Smooth muscle cell of the brain vasculature (primary cell): Measurements from ENCODE around the gene FAM50B.

Source experiments
- DNase-seq: peaks from one replicate; pipeline ENCODE4 v3.0.0-alpha.2; 2012; ENCODE audit warnings: low read depth, low spot score

The FAM50B gene

DNA sequence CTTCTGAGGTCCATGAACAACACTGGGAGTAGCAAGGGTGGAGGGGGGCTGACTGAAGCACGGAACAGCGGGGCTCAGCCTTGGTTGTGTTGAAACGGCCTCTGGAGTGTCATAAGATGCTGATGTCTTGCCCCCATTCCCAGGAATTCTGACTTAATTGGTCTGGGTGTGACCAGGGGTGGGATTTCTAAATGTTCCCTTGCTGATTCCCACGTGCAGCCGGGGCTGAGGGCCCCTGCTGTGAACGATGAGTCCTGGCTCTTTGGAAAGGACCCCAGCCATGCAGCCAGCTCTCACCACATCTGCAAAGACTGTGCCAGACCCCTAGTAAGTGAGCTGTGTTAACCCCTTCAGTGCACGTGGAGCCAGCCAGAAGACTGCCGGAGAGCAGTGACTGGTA, 28.6 kb upstream of the FAM50B start:
- no peak for DNase-seq

DNA sequence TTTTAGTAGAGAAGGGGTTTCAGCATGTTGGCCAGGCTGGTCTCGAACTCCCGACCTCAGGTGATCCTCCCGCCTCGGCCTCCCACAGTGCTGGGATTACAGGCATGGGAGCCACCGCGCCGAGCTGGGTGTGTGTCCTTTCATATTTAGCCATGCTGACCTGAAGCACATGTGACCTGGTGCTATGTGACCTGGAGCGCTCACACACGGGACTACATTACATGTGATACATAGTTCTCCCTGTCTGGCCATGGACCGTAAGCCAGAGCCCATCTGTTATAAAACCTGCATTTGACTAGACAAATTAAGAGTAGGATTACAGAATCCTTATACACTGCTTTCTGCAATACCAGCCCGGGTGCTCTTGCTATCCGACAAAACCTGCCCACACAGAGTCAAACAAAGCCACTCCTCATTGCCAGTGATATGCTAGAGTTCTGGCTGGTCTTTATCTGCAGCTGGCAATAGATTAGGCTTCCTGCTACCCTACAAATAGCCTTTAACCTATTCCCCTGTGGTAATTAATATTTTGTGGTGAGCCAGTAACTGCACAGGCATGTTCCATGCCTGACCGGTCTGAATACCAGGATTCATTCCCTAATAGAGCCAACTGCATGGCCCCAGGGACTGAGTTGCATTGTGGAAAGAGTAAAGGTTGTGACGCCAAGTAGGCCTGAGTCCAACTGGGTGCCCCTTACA, 26.3 kb upstream of the FAM50B start:
- DNase-seq = no peak

DNA sequence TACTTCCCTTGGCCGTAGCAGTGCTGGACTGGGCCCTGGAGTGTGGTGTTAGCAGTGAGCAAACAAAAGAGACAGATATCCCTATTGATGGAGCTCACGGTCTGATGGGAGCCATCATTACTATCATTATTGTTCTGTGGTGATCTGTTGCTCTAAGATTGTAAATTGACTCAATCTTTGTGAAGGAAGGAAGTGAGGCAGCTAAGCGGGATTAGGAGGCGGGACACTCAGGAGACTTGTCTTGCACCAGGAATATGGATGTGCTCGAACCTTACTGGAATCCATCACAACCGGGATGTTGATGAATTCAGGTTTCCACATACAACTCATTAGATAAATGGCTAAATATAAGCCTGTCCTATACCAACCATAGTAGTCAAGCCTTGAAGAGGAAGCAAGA, 25.5 kb upstream of the FAM50B start:
- DNase-seq = no peak

DNA sequence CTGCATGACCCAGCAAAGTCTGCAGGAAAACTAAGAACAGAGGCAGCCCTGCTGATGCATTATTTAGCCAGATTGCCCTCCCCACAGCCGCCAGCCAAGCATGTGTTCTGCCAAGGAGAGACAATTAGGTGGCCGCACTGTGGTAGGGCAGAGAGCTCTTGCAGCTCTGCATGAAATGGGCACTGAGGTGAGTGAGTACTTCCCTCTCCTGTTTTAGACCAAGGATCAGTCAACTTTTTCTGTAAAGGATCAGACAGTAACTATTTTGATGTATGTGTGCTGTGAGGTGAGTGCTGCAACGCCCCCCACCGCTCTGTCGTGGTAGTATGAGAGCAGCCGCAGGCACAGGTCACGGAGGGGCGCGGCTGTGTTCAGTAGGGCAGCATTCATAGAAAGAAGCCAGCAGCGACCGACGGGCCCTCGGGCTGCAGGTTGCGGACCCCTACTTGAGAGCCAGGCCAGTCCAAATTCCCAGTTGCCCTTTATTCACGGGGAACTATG, 23.8 kb upstream of the FAM50B start:
- DNase-seq = no peak

DNA sequence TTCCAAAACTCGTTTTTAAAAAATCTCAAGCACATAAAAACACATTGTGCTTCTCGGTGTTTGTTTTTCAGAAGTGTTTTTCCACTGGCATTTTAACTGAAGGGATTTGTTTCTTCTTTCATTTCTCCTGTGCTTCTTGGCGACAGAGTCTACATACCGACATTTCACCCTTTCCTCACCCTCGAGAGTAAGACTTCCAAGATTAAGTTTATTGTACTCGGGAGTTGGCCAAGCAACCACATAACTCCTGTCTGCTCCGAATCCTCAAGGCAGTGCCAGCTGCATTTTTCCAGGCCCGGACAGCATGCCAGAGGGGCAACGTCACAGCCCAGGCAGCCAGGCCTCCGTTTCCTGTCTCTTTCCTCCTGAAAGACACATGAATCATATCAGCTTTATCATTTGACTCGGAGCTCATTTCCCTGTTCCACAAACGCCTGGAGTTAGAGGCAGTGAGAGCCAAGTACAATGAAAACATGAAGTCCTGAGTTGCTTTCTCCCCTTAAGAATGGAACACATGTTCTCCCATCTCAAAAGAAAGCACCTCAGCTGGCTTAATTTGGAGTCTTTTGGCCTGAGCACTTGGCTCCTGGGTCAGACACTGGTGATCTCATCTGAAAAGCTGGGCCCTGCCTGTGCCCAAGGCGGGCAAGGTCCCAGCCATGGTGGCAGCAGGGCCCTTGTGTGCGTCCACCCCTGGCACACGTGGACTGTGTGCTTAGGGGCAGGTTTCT, 23.2 kb upstream of the FAM50B start:
- DNase-seq = peak; percentile 72

DNA sequence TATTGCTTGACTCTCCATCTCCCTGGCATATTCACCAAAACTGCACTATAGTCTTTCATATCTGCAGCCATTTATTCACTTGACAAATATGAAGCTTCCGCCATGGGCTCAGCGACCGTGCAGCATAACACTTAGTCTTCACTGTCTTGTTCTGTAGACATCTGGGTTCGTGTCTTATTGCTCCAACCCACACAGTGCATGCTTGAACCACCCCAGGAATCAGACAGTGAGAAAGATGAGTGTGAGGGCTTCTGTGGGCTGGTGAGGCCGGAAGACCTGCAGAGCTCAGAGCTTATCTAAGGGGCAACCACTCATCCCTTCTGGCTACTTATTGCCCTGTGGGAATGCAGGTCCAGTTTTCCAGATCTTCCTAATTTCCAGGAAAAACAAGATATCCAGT, 19.9 kb upstream of the FAM50B start:
- no peak for DNase-seq

DNA sequence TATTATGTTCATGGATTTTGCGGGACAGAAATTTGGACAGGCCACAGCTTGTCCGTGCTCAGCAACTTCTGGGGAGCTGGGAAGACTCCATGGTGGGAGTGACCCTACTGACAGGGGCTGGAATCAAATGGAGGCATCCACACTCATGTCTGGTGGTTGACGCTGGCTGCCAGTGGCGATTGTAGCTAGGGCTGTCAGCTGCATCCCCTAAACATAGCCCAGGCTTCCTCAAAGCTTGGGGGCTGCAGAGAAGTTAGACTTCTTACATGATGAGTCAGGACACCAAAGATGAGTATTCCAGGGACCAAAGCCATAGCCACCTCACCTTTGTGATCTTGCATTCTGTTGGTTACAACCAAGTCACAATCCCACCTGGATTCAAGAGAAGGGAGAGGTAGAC, 18.4 kb upstream of the FAM50B start:
- DNase-seq = no peak

DNA sequence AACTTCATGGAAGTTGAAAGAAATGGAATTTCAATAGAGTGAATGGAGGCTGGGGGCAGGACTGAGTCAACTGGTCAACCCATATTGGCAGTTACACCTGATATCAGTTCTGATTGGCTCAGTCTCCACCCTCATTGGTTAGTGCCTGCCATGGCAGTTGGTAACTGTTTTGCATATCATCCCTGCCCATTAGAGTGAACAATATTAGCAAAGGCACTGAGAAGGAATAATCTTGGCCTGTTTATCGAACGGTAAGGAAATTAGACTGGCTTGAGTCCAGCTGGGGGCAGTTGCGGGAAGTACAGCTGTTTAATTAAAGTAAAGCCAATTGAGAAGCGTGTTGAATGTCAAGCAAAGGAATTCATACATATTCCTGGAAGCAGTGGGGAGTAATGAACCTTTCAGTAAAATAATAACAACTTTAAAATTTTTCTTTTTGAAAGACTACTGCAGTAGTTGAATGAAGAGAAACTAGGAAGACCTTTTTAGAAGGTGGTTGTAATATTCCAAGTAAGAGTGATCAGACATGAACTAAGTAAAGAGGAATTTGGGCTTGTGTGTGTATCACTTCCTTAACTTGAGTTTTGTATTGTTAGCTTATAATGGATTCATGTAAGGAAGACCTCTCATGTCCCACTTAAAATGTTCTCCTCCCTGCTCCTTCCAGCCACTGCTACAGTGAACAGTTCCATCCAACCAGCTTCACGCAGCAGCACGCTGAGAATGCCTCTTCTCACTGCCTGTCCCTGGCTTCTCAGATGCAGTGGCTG, 17.2 kb upstream of the FAM50B start:
- no peak for DNase-seq

DNA sequence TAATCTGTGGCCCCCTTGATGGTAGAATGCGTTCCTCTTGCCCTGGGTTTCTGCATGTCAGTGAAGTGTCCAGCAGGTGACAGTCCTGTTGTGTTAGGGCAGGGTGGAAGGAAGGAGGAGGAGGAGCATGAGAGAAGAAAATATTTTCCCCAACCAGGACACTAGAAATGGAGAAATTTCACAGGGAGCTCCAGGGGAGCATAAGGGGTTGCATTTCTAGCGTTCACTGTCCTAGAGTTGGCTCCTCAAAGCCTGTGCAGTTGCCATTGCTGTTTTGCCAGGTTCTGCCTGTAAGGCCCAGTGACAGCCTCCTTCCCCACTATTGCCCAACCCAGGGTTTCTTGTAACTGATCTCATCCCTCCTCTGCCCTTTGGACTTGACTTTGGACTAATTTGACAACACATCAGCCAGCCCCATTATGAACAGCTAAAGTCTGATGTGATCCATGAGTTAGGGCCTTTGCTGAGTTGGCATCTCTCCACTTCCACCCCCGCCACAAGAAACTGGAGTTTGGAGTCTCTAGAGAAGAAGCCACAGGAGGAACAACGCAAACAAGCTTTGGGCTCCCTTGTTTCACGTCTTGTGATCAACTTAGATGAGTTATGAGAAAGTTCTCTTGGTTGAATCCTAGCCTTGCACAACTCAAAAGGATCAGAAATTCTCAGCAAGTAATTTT, 14.0 kb upstream of the FAM50B start:
- no peak for DNase-seq

DNA sequence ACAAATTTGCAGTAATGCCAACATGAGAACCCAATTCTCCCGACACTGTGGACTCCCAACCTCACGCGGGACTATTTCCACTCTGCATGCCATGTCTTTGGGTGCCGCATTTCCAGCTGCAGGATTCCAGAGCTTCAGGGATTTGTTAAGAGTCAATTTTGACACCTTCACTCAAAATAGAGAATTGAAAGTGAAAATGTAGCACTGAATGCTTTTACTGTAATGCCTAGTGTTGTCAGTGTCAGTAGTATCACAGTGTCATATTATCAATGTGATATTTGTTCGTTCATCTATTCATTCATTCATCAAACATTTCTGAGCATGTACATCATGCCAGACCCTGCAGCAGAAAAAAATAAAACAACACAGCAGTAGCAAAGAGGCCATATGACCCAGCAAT, 13.4 kb upstream of the FAM50B start:
- DNase-seq = no peak

DNA sequence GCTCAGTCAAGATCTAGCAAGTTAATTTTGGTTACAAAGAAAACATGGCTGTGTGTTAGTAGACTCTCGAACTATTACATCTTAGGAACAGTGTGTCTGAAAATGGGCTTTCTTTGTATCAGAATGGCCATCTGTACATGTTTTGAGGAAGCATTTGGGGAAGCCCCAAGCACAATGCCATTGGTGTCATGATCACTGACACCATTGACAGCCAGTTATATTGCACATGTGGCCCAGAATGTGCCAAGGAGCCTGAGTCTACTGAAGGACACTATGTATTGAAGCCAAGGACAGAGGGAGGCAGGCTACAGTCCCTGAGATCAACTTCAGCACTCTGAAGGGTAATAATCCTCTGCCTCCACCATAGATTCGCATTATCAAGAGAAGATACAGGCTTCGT, 12.6 kb upstream of the FAM50B start:
- DNase-seq = no peak

DNA sequence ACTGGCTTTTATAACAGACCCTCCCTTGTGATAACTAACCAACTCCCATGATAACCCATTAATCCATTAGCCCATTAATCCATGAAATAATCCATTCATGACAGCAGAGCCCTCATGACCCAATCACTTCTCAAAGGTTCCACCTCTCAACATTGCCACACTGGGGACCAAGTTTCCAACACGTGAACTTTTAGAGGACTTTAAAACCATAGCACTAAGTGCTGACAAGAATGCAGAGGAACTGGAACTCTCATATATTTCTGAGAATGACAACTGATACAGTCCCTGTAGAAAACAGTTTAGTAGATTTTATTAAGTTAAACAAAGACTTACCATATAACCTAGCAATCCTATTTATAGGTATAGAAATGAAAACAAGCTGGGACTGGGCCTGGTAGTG, 11.4 kb upstream of the FAM50B start:
- DNase-seq = no peak

DNA sequence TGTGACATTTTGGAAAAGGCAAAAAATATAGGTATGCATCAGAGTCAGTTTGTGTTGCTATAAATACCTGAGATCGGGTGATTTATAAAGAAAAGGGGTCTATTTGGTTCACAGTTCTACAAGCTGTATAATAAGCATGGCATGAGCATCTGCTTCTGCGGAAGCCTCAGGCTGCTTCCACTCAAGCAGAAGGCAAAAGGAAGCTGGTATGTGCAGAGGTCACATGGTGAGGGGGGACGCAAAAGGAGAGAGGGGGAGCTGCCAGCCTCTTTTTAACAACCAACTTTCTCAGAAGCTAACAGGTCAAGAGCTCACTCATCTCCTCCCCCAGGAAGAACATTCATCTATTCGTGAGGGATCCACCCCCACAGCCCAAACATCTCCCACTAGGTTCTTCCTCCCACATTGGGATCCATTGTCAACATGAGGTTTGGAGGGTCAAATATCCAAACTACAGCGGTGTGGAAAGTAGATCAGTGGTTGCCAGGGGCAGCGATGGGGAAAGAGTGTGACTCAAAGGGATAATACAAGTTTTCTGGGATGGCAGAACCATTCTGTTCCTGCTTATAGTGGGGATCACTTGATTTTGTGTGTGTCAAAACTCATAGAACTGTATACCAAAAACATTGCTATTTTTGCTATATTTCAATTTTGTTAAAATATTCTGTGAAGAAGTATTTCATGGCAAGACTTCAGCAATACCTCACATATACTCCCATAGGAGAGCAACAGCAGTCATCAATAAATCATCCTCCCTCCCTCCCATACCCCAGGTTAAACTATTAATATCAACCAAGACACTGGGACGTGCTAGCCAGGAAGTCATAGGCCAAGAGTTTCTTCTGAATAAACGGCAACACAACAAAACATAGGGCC, 9.9 kb upstream of the FAM50B start:
- DNase-seq = no peak

DNA sequence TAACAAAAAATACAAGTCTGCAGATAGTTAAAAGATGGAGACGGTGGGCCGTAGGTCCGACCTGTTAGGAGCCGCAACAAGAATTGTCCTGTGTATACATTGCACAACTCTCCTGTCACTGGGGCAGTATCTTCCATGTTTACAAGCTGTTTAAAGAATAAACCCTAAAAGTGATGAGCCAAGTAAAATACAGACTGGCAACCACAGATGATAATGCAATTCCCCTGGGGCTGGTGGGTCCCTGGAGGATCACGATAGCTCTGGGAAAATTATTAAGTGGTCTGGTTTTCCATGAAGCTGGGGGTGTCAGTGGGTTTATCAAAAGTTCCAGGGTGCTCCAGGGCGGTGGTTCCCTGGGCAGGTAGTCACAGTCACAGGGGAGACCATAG, 8.1 kb upstream of the FAM50B start:
- DNase-seq = no peak

DNA sequence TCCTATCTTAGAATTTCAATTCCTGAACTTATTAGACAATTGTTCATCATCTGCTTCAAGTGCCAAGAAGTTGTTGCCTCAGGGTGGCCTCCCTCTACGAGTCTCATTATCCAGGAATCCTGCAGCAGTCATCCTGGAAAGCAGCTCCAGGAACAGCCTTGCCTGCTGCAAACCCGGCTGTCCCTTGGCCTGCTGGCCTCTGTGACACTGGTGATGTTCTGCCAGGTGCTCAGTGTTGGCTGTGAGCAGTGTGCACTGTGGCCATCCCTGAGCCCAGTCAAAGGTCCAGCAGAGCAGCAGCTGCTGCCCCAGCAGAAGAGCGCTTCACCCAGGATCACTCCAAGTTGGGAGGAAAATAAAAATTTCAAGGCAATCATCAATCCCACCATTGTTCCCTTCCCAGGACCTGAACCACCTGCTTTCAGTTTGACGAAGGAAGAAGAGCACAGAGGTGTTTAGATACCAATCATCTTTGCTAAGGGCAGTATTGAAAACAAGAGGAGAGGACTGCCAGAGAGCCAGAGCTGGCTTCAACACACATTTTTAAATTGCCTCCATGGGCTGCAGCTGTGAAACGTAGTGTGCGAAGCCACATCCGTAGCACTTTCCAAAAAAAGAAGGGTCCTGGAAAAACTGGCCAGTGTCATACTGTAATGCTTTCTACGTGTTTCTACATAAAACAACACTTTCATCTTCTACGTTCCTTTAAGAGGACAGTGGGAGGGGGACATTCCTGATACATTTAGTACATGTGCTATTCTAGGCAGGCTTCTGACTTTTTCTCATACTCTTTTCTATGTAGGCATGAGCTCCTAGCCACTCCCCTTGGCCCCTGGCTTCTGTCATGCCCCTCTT, 7.2 kb upstream of the FAM50B start:
- DNase-seq = no peak

DNA sequence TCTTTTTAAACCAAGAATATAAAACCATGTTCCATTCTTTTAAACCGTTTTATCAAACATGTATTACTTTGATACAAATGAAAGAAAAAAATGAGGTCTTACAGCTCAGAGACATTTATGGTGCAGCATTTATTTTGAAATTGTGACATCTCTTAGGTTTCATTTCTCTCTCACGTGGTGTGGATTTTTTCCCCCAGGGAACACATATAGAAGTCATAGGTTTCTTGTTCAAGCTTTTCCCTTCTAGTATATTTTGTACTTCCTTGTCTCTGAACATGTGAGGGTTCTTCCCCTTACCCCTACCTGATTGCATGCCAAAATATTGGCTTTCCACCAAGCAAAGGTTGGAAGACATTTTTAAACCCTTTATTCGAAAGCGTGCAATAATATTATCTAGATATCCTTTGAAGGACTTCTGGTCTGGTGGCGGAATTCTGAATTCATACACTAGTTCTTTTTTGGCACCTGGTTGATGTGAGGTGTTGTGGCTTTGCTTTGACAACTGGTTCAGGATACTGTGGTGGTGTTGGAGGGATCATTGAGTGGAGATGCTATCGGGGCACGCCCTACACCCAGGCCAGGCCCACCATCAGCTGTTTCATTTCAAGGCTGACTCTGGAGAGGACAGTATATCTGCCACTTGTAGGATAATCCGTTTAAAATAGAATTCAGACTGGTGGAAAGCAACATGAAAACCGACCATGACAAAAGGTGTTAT, 5.6 kb upstream of the FAM50B start:
- DNase-seq = no peak

DNA sequence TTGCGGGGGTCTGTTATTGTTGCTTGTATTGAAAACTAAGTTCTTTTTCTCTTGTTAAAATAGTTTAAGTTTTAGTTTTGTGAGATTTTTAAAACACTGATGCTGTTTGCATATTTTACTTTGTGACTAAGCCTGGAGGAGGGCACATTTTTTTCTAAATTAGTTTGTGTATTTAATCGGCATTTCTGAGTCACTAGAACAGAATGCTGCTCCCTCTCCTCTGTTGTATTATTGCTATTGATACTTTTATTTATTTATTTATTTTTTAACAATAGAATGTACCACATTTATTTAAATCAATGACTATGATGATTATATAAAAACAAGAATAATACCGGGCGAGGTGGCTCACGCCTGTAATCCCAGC, 5.1 kb upstream of the FAM50B start:
- no peak for DNase-seq

DNA sequence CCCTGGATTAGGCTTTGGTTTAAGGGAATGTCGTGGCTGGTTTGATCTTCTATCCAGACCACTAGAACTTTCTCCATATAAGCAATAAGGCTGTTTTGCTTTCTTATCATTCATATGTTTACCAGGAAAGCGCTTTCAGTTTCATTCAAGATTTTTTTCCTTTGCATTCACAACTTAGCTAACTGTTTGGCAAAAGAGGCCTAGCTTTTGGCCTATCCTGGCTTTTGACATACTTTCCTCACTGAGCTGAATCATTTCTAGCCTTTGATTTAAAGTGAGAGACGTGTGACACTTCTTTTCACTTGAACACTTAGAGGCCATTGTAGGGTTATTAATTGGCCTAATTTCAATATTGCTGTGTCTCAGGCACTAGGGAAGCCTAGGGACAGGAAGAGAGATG, 1.7 kb upstream of the FAM50B start:
- DNase-seq = no peak

DNA sequence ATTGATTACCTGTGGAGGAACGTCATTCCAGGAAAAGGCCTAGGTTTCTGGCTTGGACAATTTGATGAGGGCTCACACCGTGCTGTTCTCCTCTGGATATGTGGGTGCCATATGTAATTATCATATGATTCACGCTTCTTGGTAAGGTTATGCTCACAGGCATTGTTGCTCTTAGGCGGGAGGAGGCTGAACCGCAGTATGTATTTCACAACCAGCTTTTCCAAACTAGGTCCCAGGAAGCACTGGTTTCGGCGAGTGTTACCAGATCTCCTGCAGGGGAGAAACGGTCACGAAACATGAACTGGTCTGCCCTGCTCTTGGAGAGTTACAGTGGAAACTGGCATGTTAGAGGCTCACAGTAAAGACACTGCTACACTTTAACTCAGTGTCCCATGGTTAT, 793 bp upstream of the FAM50B start:
- DNase-seq = no peak
